ENCODE measurements around the gene MX2. TPM values are rescaled to one million over a fixed set of nuclear protein-coding genes. Genes with fewer than 3 reads are reported as not detected.

Gene MX2
- total and polyA plus RNA-seq, 2 experiments from 2014 or later = 5.4 to 9.2 TPM

DNA sequence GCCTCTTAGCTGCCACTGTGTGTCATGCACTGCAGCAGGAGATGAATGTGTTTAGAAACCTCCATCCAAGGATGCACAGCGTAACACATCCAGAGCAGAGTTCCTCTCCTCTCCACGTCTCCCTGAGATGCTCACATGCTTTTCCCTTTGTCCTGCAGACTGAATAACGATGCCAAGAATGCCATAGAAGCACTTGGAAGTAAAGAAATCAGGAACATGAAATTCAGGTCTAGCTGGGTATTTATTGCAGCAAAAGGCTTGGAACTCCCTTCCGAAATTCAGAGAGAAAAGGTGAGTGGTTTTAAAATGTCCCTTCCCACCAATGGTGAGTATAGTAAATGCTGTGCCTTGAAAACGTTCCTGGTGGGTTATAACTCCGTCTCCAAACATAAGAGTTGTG is 13.4 kb upstream of the MX2 start (continued):
- no peak for TF ChIP-seq JUNB (IDR thresholded peaks at IDR 0.05; ENCODE audit: unreplicated experiment)
- TF ChIP-seq, protein P1, sequence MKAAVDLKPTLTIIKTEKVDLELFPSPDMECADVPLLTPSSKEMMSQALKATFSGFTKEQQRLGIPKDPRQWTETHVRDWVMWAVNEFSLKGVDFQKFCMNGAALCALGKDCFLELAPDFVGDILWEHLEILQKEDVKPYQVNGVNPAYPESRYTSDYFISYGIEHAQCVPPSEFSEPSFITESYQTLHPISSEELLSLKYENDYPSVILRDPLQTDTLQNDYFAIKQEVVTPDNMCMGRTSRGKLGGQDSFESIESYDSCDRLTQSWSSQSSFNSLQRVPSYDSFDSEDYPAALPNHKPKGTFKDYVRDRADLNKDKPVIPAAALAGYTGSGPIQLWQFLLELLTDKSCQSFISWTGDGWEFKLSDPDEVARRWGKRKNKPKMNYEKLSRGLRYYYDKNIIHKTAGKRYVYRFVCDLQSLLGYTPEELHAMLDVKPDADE (IDR thresholded peaks at IDR 0.05) = no peak
- TF ChIP-seq CTCF (conservative IDR thresholded peaks at IDR 0.05; ENCODE audit: low read depth in 2 of 2) = no peak
- no peak for TF ChIP-seq ZNF331 (CRISPR knock-in tag; IDR thresholded peaks at IDR 0.05; ENCODE audit: low read depth)
- no peak for TF ChIP-seq ZNF114 (CRISPR knock-in tag; IDR thresholded peaks at IDR 0.05)
- TF ChIP-seq POLR2AphosphoS5 (IDR thresholded peaks at IDR 0.05; ENCODE audit: low read depth) = no peak
- no peak for TF ChIP-seq EZH2 (IDR thresholded peaks at IDR 0.05; ENCODE audit: low read depth, unreplicated experiment)
- TF ChIP-seq NANOG (IDR thresholded peaks at IDR 0.05; ENCODE audit: borderline replicate concordance) = no peak
- TF ChIP-seq, protein P2, sequence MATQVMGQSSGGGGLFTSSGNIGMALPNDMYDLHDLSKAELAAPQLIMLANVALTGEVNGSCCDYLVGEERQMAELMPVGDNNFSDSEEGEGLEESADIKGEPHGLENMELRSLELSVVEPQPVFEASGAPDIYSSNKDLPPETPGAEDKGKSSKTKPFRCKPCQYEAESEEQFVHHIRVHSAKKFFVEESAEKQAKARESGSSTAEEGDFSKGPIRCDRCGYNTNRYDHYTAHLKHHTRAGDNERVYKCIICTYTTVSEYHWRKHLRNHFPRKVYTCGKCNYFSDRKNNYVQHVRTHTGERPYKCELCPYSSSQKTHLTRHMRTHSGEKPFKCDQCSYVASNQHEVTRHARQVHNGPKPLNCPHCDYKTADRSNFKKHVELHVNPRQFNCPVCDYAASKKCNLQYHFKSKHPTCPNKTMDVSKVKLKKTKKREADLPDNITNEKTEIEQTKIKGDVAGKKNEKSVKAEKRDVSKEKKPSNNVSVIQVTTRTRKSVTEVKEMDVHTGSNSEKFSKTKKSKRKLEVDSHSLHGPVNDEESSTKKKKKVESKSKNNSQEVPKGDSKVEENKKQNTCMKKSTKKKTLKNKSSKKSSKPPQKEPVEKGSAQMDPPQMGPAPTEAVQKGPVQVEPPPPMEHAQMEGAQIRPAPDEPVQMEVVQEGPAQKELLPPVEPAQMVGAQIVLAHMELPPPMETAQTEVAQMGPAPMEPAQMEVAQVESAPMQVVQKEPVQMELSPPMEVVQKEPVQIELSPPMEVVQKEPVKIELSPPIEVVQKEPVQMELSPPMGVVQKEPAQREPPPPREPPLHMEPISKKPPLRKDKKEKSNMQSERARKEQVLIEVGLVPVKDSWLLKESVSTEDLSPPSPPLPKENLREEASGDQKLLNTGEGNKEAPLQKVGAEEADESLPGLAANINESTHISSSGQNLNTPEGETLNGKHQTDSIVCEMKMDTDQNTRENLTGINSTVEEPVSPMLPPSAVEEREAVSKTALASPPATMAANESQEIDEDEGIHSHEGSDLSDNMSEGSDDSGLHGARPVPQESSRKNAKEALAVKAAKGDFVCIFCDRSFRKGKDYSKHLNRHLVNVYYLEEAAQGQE (IDR thresholded peaks at IDR 0.05; ENCODE audit: unreplicated experiment) = no peak
- no peak for TF ChIP-seq EZH2phosphoT487 (IDR thresholded peaks at IDR 0.05; ENCODE audit: unreplicated experiment)

- Mint-ChIP-seq H3K4me3 (no peak overlapping the region), H3K27ac (no peak overlapping the region), H3K36me3 (ENCODE audit: low read depth) (no peaks in the 10 kb centered on the region), H3K9me3 (no peaks in the 10 kb centered on the region), H3K4me1 (no peaks in the 10 kb centered on the region), H3K27me3 (ENCODE audit: insufficient read depth, low read depth, poor library complexity) (peaks cover 6% of the 10 kb centered on the region)
- H3K9me2 ChIP-seq (ENCODE audit: insufficient read depth) = no peaks in the 10 kb centered on the region
- DNase-seq (ENCODE audit: low spot score) (no peak), ATAC-seq (no peak)
- H3F3A ChIP-seq (replicated peaks; ENCODE audit: low read depth) = no peaks in the 10 kb centered on the region
- no peak overlapping the region for H2AFZ ChIP-seq
- H3K4me3 ChIP-seq = no peak overlapping the region
- H4K20me1 ChIP-seq (replicated peaks; ENCODE audit: insufficient read depth) = no peaks in the 10 kb centered on the region; the same call in 1 of the 2 replicates
- no peak overlapping the region for H3K27ac ChIP-seq (ENCODE audit: low read depth)
- no peaks in the 10 kb centered on the region for H3K79me2 ChIP-seq (replicated peaks; ENCODE audit: insufficient read depth)
- no peaks in the 10 kb centered on the region for H3K27me3 ChIP-seq (ENCODE audit: insufficient read depth)
- H3K4me1 ChIP-seq (ENCODE audit: insufficient read depth) = no peaks in the 10 kb centered on the region
- no peaks in the 10 kb centered on the region for H3K36me3 ChIP-seq (ENCODE audit: insufficient read depth)
- H3K4me2 ChIP-seq = no peak overlapping the region
- TF ChIP-seq STAT1 (IDR thresholded peaks at IDR 0.05; ENCODE audit: unreplicated experiment) (no peak), POLR2AphosphoS5 (IDR thresholded peaks at IDR 0.05; ENCODE audit: low read depth) (no peak), EZH2phosphoT487 (IDR thresholded peaks at IDR 0.05; ENCODE audit: unreplicated experiment) (no peak), ZNF331 (CRISPR knock-in tag; IDR thresholded peaks at IDR 0.05; ENCODE audit: low read depth) (no peak)
- TF ChIP-seq, protein P3, sequence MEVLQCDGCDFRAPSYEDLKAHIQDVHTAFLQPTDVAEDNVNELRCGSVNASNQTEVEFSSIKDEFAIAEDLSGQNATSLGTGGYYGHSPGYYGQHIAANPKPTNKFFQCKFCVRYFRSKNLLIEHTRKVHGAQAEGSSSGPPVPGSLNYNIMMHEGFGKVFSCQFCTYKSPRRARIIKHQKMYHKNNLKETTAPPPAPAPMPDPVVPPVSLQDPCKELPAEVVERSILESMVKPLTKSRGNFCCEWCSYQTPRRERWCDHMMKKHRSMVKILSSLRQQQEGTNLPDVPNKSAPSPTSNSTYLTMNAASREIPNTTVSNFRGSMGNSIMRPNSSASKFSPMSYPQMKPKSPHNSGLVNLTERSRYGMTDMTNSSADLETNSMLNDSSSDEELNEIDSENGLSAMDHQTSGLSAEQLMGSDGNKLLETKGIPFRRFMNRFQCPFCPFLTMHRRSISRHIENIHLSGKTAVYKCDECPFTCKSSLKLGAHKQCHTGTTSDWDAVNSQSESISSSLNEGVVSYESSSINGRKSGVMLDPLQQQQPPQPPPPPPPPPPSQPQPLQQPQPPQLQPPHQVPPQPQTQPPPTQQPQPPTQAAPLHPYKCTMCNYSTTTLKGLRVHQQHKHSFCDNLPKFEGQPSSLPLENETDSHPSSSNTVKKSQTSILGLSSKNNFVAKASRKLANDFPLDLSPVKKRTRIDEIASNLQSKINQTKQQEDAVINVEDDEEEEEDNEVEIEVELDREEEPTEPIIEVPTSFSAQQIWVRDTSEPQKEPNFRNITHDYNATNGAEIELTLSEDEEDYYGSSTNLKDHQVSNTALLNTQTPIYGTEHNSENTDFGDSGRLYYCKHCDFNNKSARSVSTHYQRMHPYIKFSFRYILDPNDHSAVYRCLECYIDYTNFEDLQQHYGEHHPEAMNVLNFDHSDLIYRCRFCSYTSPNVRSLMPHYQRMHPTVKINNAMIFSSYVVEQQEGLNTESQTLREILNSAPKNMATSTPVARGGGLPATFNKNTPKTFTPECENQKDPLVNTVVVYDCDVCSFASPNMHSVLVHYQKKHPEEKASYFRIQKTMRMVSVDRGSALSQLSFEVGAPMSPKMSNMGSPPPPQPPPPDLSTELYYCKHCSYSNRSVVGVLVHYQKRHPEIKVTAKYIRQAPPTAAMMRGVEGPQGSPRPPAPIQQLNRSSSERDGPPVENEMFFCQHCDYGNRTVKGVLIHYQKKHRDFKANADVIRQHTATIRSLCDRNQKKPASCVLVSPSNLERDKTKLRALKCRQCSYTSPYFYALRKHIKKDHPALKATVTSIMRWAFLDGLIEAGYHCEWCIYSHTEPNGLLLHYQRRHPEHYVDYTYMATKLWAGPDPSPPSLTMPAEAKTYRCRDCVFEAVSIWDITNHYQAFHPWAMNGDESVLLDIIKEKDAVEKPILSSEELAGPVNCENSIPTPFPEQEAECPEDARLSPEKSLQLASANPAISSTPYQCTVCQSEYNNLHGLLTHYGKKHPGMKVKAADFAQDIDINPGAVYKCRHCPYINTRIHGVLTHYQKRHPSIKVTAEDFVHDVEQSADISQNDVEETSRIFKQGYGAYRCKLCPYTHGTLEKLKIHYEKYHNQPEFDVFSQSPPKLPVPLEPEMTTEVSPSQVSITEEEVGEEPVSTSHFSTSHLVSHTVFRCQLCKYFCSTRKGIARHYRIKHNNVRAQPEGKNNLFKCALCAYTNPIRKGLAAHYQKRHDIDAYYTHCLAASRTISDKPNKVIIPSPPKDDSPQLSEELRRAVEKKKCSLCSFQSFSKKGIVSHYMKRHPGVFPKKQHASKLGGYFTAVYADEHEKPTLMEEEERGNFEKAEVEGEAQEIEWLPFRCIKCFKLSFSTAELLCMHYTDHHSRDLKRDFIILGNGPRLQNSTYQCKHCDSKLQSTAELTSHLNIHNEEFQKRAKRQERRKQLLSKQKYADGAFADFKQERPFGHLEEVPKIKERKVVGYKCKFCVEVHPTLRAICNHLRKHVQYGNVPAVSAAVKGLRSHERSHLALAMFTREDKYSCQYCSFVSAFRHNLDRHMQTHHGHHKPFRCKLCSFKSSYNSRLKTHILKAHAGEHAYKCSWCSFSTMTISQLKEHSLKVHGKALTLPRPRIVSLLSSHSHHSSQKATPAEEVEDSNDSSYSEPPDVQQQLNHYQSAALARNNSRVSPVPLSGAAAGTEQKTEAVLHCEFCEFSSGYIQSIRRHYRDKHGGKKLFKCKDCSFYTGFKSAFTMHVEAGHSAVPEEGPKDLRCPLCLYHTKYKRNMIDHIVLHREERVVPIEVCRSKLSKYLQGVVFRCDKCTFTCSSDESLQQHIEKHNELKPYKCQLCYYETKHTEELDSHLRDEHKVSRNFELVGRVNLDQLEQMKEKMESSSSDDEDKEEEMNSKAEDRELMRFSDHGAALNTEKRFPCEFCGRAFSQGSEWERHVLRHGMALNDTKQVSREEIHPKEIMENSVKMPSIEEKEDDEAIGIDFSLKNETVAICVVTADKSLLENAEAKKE (CRISPR knock-in tag; IDR thresholded peaks at IDR 0.05) = no peak
- TF ChIP-seq, protein P1 (IDR thresholded peaks at IDR 0.05) = no peak
These were observed 12.7 kb upstream of the MX2 start for GRCh38 chr21:41349126-41349525.
